PC-3 (cell line): ENCODE measurements around the gene CANT1.
A peak's percentile ranks its signal among the peaks of the same experiment; 100 is the strongest.

Experiments
- CTCF ChIP-seq: fragments of 300-600 bp; sonication (generic); conservative IDR thresholded peaks from 2 replicates; pipeline ENCODE4 v1.5.1; 2017; ENCODE audit warnings: antibody characterized with exemption, low read depth, mild to moderate bottlenecking, low read length
- EZH2 ChIP-seq: fragments of 300-600 bp; sonication (generic); IDR thresholded peaks from one replicate; pipeline ENCODE4 v1.6.1; 2017; ENCODE audit warnings: antibody characterized with exemption, mild to moderate bottlenecking, low read length; ENCODE audit not compliant: unreplicated experiment
- EZH2phosphoT487 ChIP-seq: fragments of 300-600 bp; sonication (generic); IDR thresholded peaks from 2 replicates; pipeline ENCODE4 v1.6.1; 2018; ENCODE audit warnings: mild to moderate bottlenecking, antibody characterized with exemption, low read length, borderline replicate concordance

DNA sequence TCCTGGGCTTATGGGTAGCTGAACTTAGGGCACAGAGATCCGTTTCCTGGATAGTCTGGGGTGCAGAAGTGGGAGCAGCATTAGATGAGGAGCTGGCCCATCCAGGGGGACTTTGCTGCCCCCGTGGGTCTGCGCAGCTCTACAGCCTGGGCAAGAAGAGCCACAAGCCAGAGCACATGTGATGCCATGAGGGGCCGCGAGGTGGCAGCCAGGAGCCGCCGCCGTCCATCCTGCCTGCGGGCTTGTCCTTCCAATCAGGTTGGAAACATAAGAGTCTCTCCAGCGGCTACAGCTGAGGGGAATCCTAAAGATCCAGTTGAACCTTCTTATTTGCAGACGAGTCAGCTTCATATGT, 36.3 kb upstream of the CANT1 start:
- TF ChIP-seq CTCF = peak; percentile 97
- no peak for TF ChIP-seq EZH2phosphoT487
- TF ChIP-seq EZH2 = no peak
